Panc1 (cell line): ENCODE results near the gene FDXR. TPM values are rescaled to one million over a fixed set of nuclear protein-coding genes. Genes with fewer than 3 reads are reported as not detected.

ENCODE experiments used
- ATAC-seq: fragments of 200-7000 bp; cut with Tn5 transposase; 2 replicates; pipeline ENCODE4 v1.9.1; 2020; ENCODE audit warnings: mild to moderate bottlenecking, moderate library complexity
- BruUV-seq: library from RNA; stranded (reverse); fragments of 400-500 nt; replicated peaks from 2 replicates; lab custom pipeline; 2021; lab: Mats Ljungman, UMichigan
- CTCF ChIA-PET: fragments of 300-600 bp; sonication (Branson Sonifier 250); formaldehyde crosslinking; loops from one replicate; lab custom pipeline; 2022; ENCODE audit warnings: antibody characterized with exemption; lab: Charles Lee
- POLR2A ChIA-PET: fragments of 300-600 bp; sonication (Branson Sonifier 250); formaldehyde crosslinking; loops from one replicate; lab custom pipeline; 2022; ENCODE audit warnings: antibody characterized with exemption; lab: Charles Lee
- DNase-seq: peaks from one replicate; pipeline ENCODE4 v3.0.0-alpha.2; 2010; ENCODE audit warnings: low read depth, low spot score
- H3K27ac ChIP-seq: 2 replicates; pipeline ENCODE4 v1.5.1; 2011; ENCODE audit warnings: mild to moderate bottlenecking, low read length, inconsistent platforms
- H3K27me3 ChIP-seq: fragments of 200-500 bp; sonication (Bioruptor generic); 2 replicates; pipeline ENCODE4 v1.6.0; 2014; ENCODE audit warnings: low read length, inconsistent platforms; ENCODE audit not compliant: control insufficient read depth, insufficient read depth
- H3K36me3 ChIP-seq: fragments of 200-500 bp; sonication (Bioruptor generic); 2 replicates; pipeline ENCODE4 v1.5.1; 2014; ENCODE audit warnings: inconsistent platforms, mild to moderate bottlenecking, low read length, moderate library complexity; ENCODE audit not compliant: control insufficient read depth, insufficient read depth
- H3K4me1 ChIP-seq: 2 replicates; pipeline ENCODE4 v1.5.1; 2011; ENCODE audit warnings: inconsistent platforms, mild to moderate bottlenecking, low read length, moderate library complexity; ENCODE audit not compliant: control insufficient read depth, insufficient read depth
- H3K4me3 ChIP-seq, 2 experiments: 2 replicates each; pipeline ENCODE4 v1.5.1; 2011 to 2012; ENCODE audit warnings: low read depth in 2 of 2, low read length in 2 of 2, mild to moderate bottlenecking in 2 of 2, inconsistent platforms in 1 of 2, moderate library complexity in 1 of 2
- H3K9me3 ChIP-seq: fragments of 200-500 bp; sonication (Bioruptor generic); 2 replicates; pipeline ENCODE4 v1.5.1; 2014; ENCODE audit warnings: low read depth, mild to moderate bottlenecking, inconsistent platforms, low read length, moderate library complexity; ENCODE audit not compliant: control insufficient read depth, insufficient read depth
- CTCF ChIP-seq: fragments of 450-650 bp; IDR thresholded peaks from 2 replicates; pipeline ENCODE4 v1.5.1; 2017; ENCODE audit warnings: mild to moderate bottlenecking
- POLR2AphosphoS5 ChIP-seq: IDR thresholded peaks from 2 replicates; pipeline ENCODE4 v1.6.1; 2012; ENCODE audit warnings: mild to moderate bottlenecking, low read depth, low read length, moderate library complexity
- REST ChIP-seq, 2 experiments: IDR thresholded peaks; 2 replicates each; pipeline ENCODE4 v1.6.1; 2011 to 2012; ENCODE audit warnings: low read depth in 2 of 2, control low read depth in 1 of 2, low read length in 1 of 2, mild to moderate bottlenecking in 1 of 2, moderate library complexity in 1 of 2; ENCODE audit not compliant: insufficient read depth in 1 of 2
- SIN3A ChIP-seq: IDR thresholded peaks from 2 replicates; pipeline ENCODE4 v1.6.1; 2012; ENCODE audit warnings: low read depth, mild to moderate bottlenecking, low read length, moderate library complexity, borderline replicate concordance; ENCODE audit not compliant: insufficient read depth
- TCF7L2 ChIP-seq: IDR thresholded peaks from 2 replicates; pipeline ENCODE4 v1.6.1; 2011; ENCODE audit warnings: mild to moderate bottlenecking, low read depth, low read length, inconsistent platforms
- in situ Hi-C: cut with HindIII; loops from 2 replicates; pipeline ENCODE4 v1.10.0; 2016; ENCODE audit warnings: low sequenced_read_pairs, low pct_unique_long_range_greater_than_20kb
- intact Hi-C: fragments of 100-400 bp; cut with micrococcal nuclease; formaldehyde crosslinking; loops from one replicate; pipeline ENCODE4 v1.10.0; 2022; ENCODE audit not compliant: unreplicated experiment
- total RNA-seq: library from RNA; stranded (reverse); gene quantifications from one replicate; pipeline ENCODE4 v1.2.1, GENCODE V29; 2021; ENCODE audit not compliant: unreplicated experiment

The FDXR gene
- total RNA-seq, 1 experiment from 2014 or later = 21.8 TPM

GRCh38 chr17:74854792-74855191 lies 18.0 kb downstream of the FDXR start:
- H3K36me3 ChIP-seq = no peaks in the 10 kb centered on the region
- TF ChIP-seq CTCF (no peak), POLR2AphosphoS5 (no peak), SIN3A (no peak), REST (IDR thresholded peaks at IDR 0.05; ENCODE audit: insufficient read depth in 1 of 2, low read depth in 2 of 2, low read length in 1 of 2) (no peak), TCF7L2 (no peak)
- in situ Hi-C loops = no loop called here
- DNase-seq (no peak), ATAC-seq (no peak)
- CTCF ChIA-PET = no interaction called here
- no peak overlapping the region for H3K27ac ChIP-seq
- no peaks in the 10 kb centered on the region for H3K9me3 ChIP-seq
- peaks cover 3% of the 10 kb centered on the region for H3K4me1 ChIP-seq
- H3K27me3 ChIP-seq = peaks cover 17% of the 10 kb centered on the region
- BruUV-seq = no TSS peak
- intact Hi-C loops = no loop called here
- POLR2A ChIA-PET = interaction anchor here (0.6 kb wide), 1 partner anchor 12 kb away, joined by 11 read pairs; no protein-coding TSS in a partner anchor
- H3K4me3 ChIP-seq = no peak overlapping the region

- ChIA-PET POLR2A (no interaction called here), CTCF (interaction anchor here (1.0 kb wide), 1 partner anchor 11 kb away, joined by 3 read pairs; no protein-coding TSS in a partner anchor)
- no peak for TF ChIP-seq CTCF
- TF ChIP-seq TCF7L2 = no peak
- no peak for TF ChIP-seq REST (IDR thresholded peaks at IDR 0.05; ENCODE audit: insufficient read depth in 1 of 2, low read depth in 2 of 2, low read length in 1 of 2)
- TF ChIP-seq POLR2AphosphoS5 = no peak
- no peak for TF ChIP-seq SIN3A
- no peaks in the 10 kb centered on the region for H3K36me3 ChIP-seq
- no peak overlapping the region for H3K27ac ChIP-seq
- peaks cover 11% of the 10 kb centered on the region for H3K27me3 ChIP-seq
- in situ Hi-C loops (no loop called here), intact Hi-C loops (no loop called here)
- H3K9me3 ChIP-seq = no peaks in the 10 kb centered on the region
- no TSS peak for BruUV-seq
- peaks cover under 1% of the 10 kb centered on the region for H3K4me1 ChIP-seq
- ATAC-seq (no peak), DNase-seq (no peak)
- no peak overlapping the region for H3K4me3 ChIP-seq
Observed at GRCh38 chr17:74853669-74854068, 19.1 kb downstream of the FDXR start.
